Brain pericyte (primary cell): ENCODE data around the gene UGGT2.
"Not testable (repeated sequence)": the region's sequence is repeated elsewhere in the genome, so short reads cannot be mapped to it uniquely, and the experiment has no call there.

Experiments used
- DNase-seq: peaks from one replicate; pipeline ENCODE4 v3.0.0-alpha.2; 2012; ENCODE audit warnings: low read depth, low spot score

Gene UGGT2

GRCh38 chr13:95902741-95903140 lies 150.5 kb downstream of the UGGT2 start:
- no peak for DNase-seq

GRCh38 chr13:95898256-95898655 lies 154.9 kb downstream of the UGGT2 start:
- DNase-seq: no peak

GRCh38 chr13:95896301-95896700 lies 156.9 kb downstream of the UGGT2 start:
- DNase-seq: no peak

GRCh38 chr13:95893861-95894260 lies 159.3 kb downstream of the UGGT2 start:
- DNase-seq: no peak

- DNase-seq: no peak
Measured at GRCh38 chr13:95882121-95882520, 171.1 kb downstream of the UGGT2 start.

- DNase-seq: no peak
Measured at GRCh38 chr13:95880331-95880730, 172.9 kb downstream of the UGGT2 start.

GRCh38 chr13:95874286-95874685 lies 178.9 kb downstream of the UGGT2 start:
- no peak for DNase-seq

DNA sequence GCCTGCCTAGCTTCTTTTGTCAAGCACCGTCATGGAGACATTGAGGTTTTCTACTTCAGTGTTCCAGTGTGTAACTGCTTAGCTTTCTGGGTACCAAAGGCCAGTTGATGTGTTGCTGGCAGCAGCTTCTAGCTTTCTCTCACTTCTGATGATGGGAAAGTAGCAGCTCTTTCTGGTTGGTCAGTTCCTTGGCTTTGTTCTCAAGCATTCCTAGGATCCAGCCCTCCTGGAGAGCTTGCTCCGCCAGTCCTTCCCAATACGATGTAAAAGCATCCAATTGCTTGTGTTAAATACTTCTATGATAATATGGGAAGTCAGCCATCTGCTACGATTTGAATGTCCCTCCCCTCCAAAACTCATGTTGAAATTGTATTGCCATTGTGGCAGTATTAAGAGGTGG lies 182.8 kb downstream of the UGGT2 start:
- no peak for DNase-seq

GRCh38 chr13:95865080-95865615 lies 188.1 kb downstream of the UGGT2 start:
- no peak for DNase-seq

GRCh38 chr13:95862408-95862807 lies 190.8 kb downstream of the UGGT2 start:
- DNase-seq: no peak

DNA sequence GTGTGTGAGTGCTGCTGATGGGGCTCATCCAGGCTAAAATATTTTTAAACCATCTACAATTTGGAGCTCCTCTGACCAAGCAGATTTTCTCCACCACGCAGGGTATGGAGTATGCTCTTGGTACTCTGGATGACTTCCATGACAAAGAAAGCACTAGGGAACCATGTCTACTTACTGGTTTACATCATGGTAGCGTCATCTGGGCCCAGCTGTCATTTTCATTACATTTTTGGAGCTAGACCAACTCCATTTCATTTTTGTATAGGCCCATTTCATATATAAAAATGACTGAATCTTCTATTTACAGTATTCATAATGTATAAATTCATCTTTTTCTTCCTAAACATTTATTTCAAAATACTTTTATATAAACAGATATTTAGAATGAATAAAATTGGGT lies 191.9 kb downstream of the UGGT2 start:
- DNase-seq: no peak

DNA sequence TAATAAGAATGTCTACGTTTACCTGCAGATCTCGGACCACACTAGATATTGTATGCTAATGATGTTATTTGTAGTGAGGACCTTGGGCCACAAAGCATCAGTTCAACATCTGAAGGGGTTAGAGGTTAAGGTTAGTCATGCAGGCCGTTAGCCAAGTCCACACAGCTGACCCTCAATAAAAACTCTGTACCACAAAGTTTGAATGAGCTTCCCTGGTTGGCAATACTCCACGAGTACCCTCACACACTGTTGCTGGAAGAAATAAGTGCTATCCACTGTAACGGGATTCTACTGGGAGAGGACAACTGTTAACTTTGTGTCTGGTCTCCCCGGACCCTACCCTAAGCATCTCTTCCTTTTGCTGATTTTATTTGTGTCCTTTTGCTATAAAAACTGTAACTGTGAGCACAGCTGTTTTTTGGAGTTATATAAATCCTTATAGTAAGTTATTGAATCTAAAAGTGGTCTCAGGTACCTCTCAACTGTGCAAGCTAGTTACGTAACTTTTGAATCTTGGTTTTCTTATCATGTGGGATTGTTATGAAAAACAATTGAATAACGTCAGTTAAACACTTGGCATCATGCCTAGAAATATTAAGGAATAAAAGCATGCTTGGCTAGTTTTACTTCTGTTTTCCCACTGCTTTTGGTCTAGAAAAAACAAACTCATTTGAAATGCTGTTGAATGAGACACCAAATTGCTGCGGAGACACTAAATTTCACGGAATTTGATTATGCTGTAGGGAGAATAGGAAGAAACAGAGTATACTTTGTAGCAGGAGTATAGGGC lies 194.7 kb downstream of the UGGT2 start:
- peak; percentile 67 for DNase-seq

DNA sequence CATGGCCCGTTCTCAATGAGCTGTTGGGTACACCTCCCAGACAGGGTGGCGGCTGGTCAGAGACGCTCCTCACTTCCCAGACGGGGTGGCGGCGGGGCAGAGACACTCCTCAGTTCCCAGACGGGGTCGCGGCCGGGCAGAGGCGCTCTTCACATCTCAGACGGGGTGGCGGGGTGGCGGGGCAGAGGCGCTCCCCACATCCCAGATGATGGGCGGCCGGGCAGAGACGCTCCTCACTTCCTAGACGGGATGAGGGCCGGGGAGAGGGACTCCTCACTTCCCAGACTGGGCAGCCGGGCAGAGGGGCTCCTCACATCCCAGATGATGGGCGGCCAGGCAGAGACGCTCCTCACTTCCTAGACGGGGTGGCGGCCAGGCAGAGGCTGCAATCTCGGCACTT lies 207.5 kb downstream of the UGGT2 start:
- DNase-seq: not testable (repeated sequence)

DNA sequence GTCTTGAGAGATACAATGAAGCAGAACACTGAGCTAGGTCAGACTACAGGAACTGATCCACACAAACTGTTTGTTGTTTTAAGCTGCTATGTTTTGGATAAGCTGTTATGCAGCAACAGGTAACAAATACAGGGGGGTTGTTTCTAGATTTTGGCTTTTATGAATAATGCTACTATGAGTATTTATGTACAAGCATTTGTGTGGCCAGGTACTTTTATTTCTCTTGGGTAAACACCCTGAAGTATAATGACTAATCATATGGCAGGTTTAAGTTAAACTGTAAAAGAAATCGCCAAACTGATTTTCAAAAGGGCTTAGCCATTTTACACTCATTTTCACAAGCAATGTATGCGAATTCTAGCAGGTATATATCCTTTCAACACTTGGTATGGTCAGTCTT lies 210.3 kb downstream of the UGGT2 start:
- no peak for DNase-seq

- DNase-seq: no peak
Measured at GRCh38 chr13:95841894-95842293, 211.3 kb downstream of the UGGT2 start.

GRCh38 chr13:95834134-95834765 lies 219.0 kb downstream of the UGGT2 start:
- DNase-seq: peak; percentile 30

DNA sequence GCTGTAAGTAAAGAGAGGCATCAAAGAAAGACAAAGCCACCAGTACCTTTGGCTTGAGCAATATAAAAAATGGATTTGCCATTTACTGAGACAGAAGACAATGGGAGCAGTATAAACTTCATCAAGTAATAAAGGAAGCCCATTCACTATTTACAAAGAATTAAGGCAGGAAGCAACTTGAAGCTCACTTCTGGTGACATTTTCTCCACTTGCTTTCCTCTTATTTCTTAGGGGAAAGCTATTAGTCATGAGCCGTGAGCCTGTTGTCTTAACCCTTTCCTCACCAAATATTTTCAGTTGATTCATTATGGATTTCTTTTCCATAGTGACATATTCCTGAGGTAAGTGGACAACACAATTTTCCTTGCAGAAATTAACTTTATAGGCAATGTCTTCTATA lies 219.5 kb downstream of the UGGT2 start:
- DNase-seq: no peak

- DNase-seq: no peak
Measured at GRCh38 chr13:95833126-95833525, 220.1 kb downstream of the UGGT2 start.

DNA sequence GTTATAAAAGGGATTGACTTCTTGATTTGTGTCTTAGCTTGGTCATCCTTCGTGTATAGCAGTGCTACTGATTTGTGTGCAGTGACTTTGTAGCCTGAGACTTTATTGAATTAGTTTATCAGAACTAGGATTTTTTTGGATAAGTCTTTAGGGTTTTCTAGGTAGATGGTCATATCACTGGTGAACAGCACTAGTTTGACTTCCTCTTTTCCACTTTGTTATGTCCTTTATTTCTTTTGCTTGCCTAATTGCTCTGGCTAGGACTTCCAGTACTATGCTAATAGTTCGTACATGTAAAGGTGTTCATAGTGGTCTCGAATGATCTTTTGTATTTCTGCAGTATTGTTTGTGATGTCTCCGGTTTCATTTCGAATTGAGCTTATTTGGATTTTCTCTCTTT lies 230.9 kb downstream of the UGGT2 start:
- no peak for DNase-seq

- no peak for DNase-seq
Measured at GRCh38 chr13:95814495-95814894, 238.7 kb downstream of the UGGT2 start.

DNA sequence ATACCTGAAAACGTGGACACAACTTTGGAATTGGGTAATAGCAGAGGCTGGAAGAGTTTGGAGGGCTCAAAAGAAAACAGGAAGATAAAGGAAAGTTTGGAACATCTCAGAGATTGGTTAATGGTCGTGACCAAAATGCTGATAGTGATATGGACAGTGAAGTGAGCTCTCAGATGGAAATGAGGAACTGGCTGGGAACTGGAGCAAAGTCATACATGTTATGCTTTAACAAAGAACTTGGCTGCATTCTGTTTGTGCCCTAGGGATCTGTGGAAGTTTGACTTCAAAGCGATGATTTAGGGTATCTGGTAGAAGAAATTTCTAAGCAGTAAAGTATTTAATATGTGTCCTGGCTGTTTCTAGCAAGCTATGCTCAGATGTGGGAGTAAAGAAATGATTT lies 240.1 kb downstream of the UGGT2 start:
- no peak for DNase-seq

DNA sequence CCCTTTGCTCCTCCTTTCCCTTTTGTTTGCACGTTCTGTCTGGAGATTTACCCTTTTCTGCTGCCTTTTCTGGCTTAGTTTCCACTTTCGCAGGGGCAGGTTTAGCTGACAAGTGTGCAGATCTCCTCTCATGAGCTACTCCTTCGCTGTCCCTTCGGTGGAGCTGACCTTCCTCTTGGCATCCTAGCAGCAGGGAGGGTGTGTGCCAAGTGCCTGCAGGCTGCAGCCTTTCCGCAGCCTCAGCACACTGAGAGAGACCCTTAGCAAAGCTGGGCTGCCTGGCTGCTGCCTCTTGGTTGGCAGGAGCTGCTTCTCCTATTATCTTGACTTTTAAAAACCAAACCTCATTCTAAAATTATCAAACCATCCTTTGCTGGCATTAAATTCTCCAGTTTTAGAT lies 243.8 kb downstream of the UGGT2 start:
- DNase-seq: no peak

DNA sequence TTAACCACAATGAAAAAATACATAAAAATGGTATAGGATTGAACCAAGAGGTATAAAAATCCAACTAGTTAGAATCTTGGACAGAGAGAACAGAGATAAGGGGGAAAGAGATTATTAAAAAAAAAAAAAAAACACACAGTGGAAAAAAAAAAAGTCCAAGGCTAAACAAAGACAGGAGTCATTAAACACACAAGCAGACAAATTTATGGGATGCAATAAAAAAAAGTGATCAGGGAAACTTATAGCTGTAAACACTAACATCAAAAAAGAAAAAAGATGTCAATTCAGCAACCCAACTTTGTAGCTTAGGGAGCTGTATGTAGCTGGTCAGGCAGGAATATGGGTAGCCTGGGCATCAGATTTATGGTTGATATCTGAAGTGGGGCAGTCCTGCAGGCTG lies 247.3 kb downstream of the UGGT2 start:
- no peak for DNase-seq
